Neural progenitor cell (in vitro differentiated cells): ENCODE data around the gene ARPIN. TPM values are rescaled to one million over a fixed set of nuclear protein-coding genes. Genes with fewer than 3 reads are reported as not detected.
A peak's percentile ranks its signal among the peaks of the same experiment; 100 is the strongest.

ENCODE experiments used
- DNase-seq: peaks from one replicate; pipeline ENCODE4 v3.0.0-alpha.2; 2016; ENCODE audit warnings: low spot score
- H2AFZ ChIP-seq: fragments of 200-600 bp; sonication (generic); replicated peaks from 2 replicates; pipeline ENCODE4 v1.6.1; 2016; ENCODE audit warnings: antibody characterized with exemption
- H3F3A ChIP-seq: fragments of 200-600 bp; sonication (generic); 2 replicates; pipeline ENCODE4 v1.6.1; 2016; ENCODE audit warnings: antibody characterized with exemption, low read depth
- H3K27ac ChIP-seq: fragments of 200-600 bp; sonication (generic); 2 replicates; pipeline ENCODE4 v1.5.1; 2016; ENCODE audit warnings: mild to moderate bottlenecking
- H3K27me3 ChIP-seq: fragments of 200-600 bp; sonication (generic); 2 replicates; pipeline ENCODE4 v1.6.1; 2016; ENCODE audit warnings: mild to moderate bottlenecking, moderate library complexity
- H3K36me3 ChIP-seq: fragments of 200-600 bp; sonication (generic); 2 replicates; pipeline ENCODE4 v1.5.1; 2016
- H3K4me1 ChIP-seq: fragments of 200-600 bp; sonication (generic); 2 replicates; pipeline ENCODE4 v1.6.1; 2016; ENCODE audit warnings: mixed run types
- H3K4me2 ChIP-seq: fragments of 200-600 bp; sonication (generic); 2 replicates; pipeline ENCODE4 v1.6.1; 2016
- H3K4me3 ChIP-seq: fragments of 200-600 bp; sonication (generic); 2 replicates; pipeline ENCODE4 v1.5.1; 2016
- H3K79me2 ChIP-seq: fragments of 200-600 bp; sonication (generic); 2 replicates; pipeline ENCODE4 v1.6.1; 2016; ENCODE audit warnings: low read depth
- H3K9ac ChIP-seq: fragments of 200-600 bp; sonication (generic); 2 replicates; pipeline ENCODE4 v1.6.1; 2016
- H3K9me3 ChIP-seq: fragments of 200-600 bp; sonication (generic); 2 replicates; pipeline ENCODE4 v1.5.1; 2016; ENCODE audit warnings: low read depth
- H4K20me1 ChIP-seq: fragments of 200-600 bp; sonication (generic); 2 replicates; pipeline ENCODE4 v1.6.1; 2016; ENCODE audit warnings: low read depth
- H3K27ac Mint-ChIP-seq: 3 replicates; pipeline ENCODE4 v1.8.0; 2021; ENCODE audit warnings: mixed read lengths
- H3K27me3 Mint-ChIP-seq: 2 replicates; pipeline ENCODE4 v1.8.0; 2022; ENCODE audit warnings: low read depth, mild to moderate bottlenecking, inconsistent platforms, moderate library complexity, mixed read lengths; ENCODE audit not compliant: insufficient read depth
- H3K36me3 Mint-ChIP-seq: 3 replicates; pipeline ENCODE4 v1.8.0; 2021; ENCODE audit warnings: mixed read lengths
- H3K4me1 Mint-ChIP-seq: 3 replicates; pipeline ENCODE4 v1.8.0; 2021; ENCODE audit warnings: mixed read lengths
- H3K4me3 Mint-ChIP-seq: 3 replicates; pipeline ENCODE4 v1.8.0; 2021; ENCODE audit warnings: mild to moderate bottlenecking, moderate library complexity, mixed read lengths
- H3K9me3 Mint-ChIP-seq: 3 replicates; pipeline ENCODE4 v1.8.0; 2020; ENCODE audit warnings: mixed read lengths
- CTCF ChIP-seq: fragments of 200-600 bp; sonication (generic); IDR thresholded peaks from 2 replicates; pipeline ENCODE4 v1.5.1; 2017; ENCODE audit warnings: antibody characterized with exemption, mild to moderate bottlenecking
- EZH2 ChIP-seq: fragments of 200-600 bp; sonication (generic); IDR thresholded peaks from 2 replicates; pipeline ENCODE4 v1.6.1; 2017; ENCODE audit warnings: antibody characterized with exemption, mild to moderate bottlenecking, moderate library complexity
- EZH2phosphoT487 ChIP-seq: fragments of 200-600 bp; sonication (generic); IDR thresholded peaks from 2 replicates; pipeline ENCODE4 v1.6.1; 2017; ENCODE audit warnings: antibody characterized with exemption
- total RNA-seq: library from RNA; depleted of rRNA; stranded (reverse); fragments of >200 nt; gene quantifications from 2 replicates; pipeline ENCODE4 v1.2.3, GENCODE V29; 2015; ENCODE audit warnings: low replicate concordance

Gene ARPIN
- total RNA-seq, 1 donor from 2014 or later: 5.9 TPM

GRCh38 chr15:89937365-89938350, 24.9 kb upstream of the ARPIN start:
- no peak for TF ChIP-seq CTCF
- TF ChIP-seq EZH2: no peak
- TF ChIP-seq EZH2phosphoT487: no peak
- Histone ChIP-seq H3K9me3 (no peaks in the 10 kb centered on the region), H3K4me3 (no peak overlapping the region), H3K27ac (no peak overlapping the region), H3K9ac (no peak overlapping the region), H3K4me2 (no peak overlapping the region), H3K36me3 (no peaks in the 10 kb centered on the region), H4K20me1 (no peaks in the 10 kb centered on the region), H3K27me3 (no peaks in the 10 kb centered on the region), H2AFZ (no peak overlapping the region), H3F3A (no peaks in the 10 kb centered on the region), H3K4me1 (peaks cover 3% of the 10 kb centered on the region), H3K79me2 (no peaks in the 10 kb centered on the region)
- no peak for DNase-seq
- H3K9me3 Mint-ChIP-seq: no peaks in the 10 kb centered on the region
- no peak overlapping the region for H3K4me3 Mint-ChIP-seq
- H3K27me3 Mint-ChIP-seq: peaks cover 4% of the 10 kb centered on the region
- H3K4me1 Mint-ChIP-seq: no peaks in the 10 kb centered on the region
- H3K27ac Mint-ChIP-seq: no peak overlapping the region
- no peaks in the 10 kb centered on the region for H3K36me3 Mint-ChIP-seq

GRCh38 chr15:89936786-89937265, 24.1 kb upstream of the ARPIN start:
- Histone ChIP-seq H2AFZ (peak overlapping the region; percentile 36), H3K27ac (no peak overlapping the region), H4K20me1 (no peaks in the 10 kb centered on the region), H3K9ac (no peak overlapping the region), H3K4me3 (no peak overlapping the region), H3K36me3 (no peaks in the 10 kb centered on the region), H3K27me3 (no peaks in the 10 kb centered on the region), H3K9me3 (no peaks in the 10 kb centered on the region), H3K4me2 (no peak overlapping the region), H3K79me2 (no peaks in the 10 kb centered on the region), H3K4me1 (peaks cover 3% of the 10 kb centered on the region), H3F3A (no peaks in the 10 kb centered on the region)
- H3K9me3 Mint-ChIP-seq: no peaks in the 10 kb centered on the region
- no peak overlapping the region for H3K27ac Mint-ChIP-seq
- H3K36me3 Mint-ChIP-seq: no peaks in the 10 kb centered on the region
- no peak for DNase-seq
- H3K4me3 Mint-ChIP-seq: no peak overlapping the region
- TF ChIP-seq CTCF (no peak), EZH2 (no peak), EZH2phosphoT487 (no peak)
- peaks cover 4% of the 10 kb centered on the region for H3K27me3 Mint-ChIP-seq
- no peaks in the 10 kb centered on the region for H3K4me1 Mint-ChIP-seq

- H3K4me1 Mint-ChIP-seq: no peaks in the 10 kb centered on the region
- no peaks in the 10 kb centered on the region for H3K36me3 Mint-ChIP-seq
- H3K27ac ChIP-seq: no peak overlapping the region
- no peaks in the 10 kb centered on the region for H3K27me3 ChIP-seq
- no peak for TF ChIP-seq EZH2phosphoT487
- no peak for TF ChIP-seq EZH2
- TF ChIP-seq CTCF: no peak
- no peaks in the 10 kb centered on the region for H3F3A ChIP-seq
- H2AFZ ChIP-seq: peak overlapping the region; percentile 36
- H3K4me3 ChIP-seq: no peak overlapping the region
- no peaks in the 10 kb centered on the region for H3K79me2 ChIP-seq
- H3K4me3 Mint-ChIP-seq: no peak overlapping the region
- no peaks in the 10 kb centered on the region for H3K36me3 ChIP-seq
- no peak overlapping the region for H3K9ac ChIP-seq
- DNase-seq: no peak
- H3K27ac Mint-ChIP-seq: no peak overlapping the region
- H3K9me3 Mint-ChIP-seq: no peaks in the 10 kb centered on the region
- peaks cover 4% of the 10 kb centered on the region for H3K27me3 Mint-ChIP-seq
- H3K4me1 ChIP-seq: peaks cover 3% of the 10 kb centered on the region
- H3K4me2 ChIP-seq: no peak overlapping the region
- no peaks in the 10 kb centered on the region for H3K9me3 ChIP-seq
- H4K20me1 ChIP-seq: no peaks in the 10 kb centered on the region
Measured at GRCh38 chr15:89936051-89936785, 23.5 kb upstream of the ARPIN start.
